Renal pelvis (tissue), 4 donors: Measurements from ENCODE around the gene ANK3. TPM values are rescaled to one million over a fixed set of nuclear protein-coding genes. Genes with fewer than 3 reads are reported as not detected.

Source experiments
- DNase-seq: peaks from one replicate; pipeline ENCODE4 v3.0.0-alpha.2; 2013
- polyA plus RNA-seq, 3 donors: library from polyadenylated mRNA; unstranded; fragments of 120-200 nt; gene quantifications; one replicate each; pipeline ENCODE4 v1.2.1, GENCODE V29; 2013; ENCODE audit not compliant: insufficient read length in 3 of 3

Gene ANK3
- polyA plus RNA-seq, 3 donors = 136 to 183 (median 153) TPM

DNA sequence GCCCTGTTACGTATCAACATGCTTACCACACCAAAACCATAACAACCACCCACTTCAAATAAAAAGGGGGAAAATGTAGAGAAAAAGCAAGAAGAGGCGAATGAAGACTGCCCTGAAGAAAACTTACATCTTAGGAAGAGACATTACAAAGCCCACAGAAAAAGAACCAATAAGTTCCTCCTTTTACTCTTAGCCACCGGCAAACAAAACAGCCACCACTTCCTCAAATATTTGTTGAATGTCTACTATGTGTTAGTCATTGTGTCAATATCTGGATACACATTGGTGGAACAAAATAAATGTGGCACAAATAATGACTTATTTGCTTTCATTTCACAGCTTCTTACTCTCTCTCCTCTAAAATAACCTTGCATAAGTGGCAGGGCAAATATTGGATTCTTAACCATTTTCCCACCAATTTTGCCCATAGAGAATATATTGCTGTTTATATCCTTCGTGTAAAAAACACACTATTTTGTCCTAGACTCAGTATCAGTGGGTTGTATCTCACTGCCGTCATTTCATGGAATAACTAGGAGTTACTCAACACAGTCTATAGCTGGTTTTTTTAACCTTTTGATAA, 106.8 kb downstream of the ANK3 start:
- no peak for DNase-seq

DNA sequence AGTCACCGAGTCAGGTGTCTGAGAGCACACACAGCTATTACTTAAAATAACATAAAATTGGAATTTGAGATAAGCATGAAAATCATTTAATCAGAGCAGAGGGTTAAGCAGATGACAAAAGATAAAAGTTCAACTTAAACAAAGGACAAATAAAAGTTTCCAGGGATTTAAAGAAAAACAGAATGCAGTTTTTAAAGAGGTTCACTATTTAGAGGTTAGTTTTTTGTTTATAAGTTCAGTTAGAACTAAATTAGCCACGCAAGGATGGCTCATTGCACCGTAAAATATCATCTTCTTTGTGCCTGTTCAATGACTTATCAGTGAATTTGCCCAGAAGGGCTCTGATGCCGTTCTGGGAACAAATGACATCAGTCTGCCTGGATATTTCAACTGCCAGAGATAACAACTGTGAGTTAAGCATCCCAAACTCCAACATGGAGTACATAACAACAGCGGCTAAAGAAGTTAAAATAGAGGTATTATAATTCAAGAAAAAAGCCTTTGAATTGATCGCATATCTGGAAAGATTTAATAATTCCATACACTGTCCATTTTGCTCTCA, 107.8 kb downstream of the ANK3 start:
- no peak for DNase-seq

DNA sequence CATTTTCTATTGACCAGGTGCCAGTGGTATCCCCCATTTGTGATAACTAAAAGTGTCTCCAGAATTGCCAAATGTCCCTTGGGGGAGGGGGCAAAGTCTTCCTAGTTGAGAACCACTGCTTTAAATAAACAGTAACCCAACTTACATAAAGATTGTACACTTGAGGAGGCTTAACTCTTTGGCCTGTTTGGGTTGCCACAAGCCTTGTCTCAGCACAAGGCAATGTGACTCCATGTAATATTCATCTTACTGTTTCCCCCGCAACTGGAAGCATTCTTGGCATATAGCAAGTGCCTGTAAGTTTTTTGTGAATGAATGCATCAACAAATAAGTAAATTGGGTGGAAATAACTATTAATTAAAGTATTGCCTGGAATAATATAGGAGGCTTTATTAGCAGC, 108.3 kb downstream of the ANK3 start:
- DNase-seq = no peak

DNA sequence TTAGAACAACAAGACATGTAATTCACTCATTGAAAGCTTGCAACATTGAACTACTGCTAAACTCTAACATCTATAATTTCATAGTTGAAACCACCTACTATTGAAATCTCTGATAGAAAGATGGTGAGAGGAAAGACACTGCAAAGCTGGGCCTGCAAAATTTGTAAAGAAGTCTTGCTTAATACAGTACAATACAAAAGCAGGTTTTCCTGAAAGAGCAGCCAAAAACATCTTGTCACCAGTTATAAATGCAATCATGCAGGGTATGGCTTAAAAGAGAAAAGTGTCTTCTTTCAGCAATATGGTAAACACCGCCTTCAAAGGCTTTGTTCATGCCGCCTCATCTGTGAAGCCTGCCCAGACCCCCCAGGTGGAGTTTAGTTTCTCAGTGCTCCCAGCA, 109.2 kb downstream of the ANK3 start:
- DNase-seq = no peak

DNA sequence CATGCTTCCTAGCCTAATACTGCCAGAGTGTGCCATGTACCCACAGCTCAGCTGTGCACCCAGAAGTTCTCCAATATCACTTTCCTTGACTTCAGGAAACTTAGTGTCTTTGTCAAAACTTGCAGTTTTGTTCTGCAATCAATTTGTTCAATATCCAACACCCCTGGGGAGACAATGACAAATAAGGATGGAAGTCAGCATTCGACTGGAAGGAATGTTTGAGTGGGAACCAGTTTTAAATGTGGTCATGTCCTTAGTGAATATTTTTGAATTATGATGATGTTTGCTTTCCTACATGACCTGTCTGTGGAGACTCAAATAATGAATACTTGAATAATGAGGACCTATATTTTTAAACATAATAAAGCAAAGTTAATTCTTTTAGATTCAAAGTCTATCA, 112.0 kb downstream of the ANK3 start:
- no peak for DNase-seq

DNA sequence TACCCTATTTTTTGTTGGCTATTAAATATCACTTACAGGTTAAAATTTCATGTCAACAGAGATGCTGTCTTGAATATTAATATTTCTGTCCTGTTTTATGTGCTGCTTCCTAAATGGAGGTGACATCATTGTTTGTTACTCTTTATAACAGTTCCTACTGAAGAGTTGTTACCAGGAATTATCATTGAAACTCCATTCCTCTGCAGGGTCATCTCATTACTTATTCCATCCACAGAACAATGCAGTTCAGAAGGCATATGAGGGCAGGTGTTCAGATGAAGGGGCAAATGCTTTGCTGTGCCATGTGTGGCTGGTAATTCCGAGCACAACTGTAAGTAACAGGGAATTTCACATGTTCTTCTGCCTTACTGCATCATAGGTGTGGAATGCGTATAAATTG, 113.4 kb downstream of the ANK3 start:
- DNase-seq = no peak

DNA sequence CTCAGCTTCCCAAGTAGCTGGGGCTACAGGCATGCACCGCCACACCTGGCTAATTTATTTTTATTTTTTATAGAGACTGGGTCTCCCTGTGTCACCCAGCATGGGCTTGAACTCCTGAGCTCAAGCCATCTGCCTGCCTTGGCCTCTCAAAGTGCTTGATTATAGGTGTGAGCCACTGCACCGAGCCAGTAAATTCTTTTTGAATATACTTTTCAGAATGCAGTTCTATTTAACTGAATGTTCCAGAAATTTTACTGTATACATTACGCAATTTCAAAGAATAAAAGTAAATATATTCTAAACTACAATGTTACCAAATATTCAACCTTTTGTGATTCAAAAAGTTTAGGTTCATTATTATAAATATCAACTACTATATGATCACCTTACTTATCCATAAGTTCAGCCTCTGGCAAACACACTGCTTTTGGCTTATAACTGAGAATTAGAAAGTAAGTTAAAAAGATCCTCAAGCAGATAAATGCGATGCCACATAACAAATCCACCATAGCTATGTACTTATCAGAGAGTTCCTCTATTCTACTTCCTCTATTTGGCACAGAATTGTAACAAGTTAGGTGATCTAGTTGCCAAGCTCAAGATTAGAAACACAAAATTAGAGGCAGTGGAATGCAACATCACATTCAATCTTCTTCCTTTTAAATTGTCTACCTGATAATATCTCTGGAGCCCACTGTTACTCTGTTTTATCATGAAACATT, 118.2 kb downstream of the ANK3 start:
- DNase-seq = no peak

DNA sequence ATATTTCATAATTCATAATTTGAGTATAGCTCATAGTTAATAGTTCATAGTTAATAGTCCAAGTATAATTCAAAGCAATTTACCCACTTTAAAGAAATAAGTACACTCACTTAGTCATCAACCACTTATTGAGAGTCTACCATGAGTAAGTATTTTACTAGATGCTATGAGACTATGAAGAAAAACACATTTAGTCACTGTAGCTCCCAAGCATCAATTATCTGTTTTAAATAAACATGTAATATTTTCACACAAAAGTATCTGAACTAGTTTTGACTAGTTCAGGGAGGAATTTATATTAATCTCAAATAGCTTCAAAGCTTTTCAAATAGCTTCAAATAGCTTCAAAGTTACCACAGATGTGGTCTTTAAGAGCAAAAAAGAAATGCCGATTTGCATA, 119.2 kb downstream of the ANK3 start:
- DNase-seq = no peak

DNA sequence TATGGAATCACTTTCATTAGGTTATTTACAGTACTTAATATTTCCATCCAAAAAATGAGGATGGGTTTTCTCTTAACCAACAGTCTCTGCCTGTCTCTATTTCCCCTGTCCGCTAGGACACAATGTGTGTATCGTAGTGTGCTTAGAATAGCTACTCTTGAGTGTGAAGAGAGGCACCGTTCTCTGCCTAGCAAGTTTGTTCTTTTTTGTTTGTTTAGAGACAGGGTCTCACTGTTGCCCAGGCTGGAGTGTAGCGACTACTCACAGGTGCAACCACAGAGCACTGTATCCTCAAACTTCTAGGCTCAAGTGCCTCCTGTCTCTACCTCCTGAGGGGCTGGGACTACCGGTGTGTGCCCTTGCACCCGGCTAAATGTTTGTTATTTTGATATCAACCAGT, 121.9 kb downstream of the ANK3 start:
- DNase-seq = no peak

DNA sequence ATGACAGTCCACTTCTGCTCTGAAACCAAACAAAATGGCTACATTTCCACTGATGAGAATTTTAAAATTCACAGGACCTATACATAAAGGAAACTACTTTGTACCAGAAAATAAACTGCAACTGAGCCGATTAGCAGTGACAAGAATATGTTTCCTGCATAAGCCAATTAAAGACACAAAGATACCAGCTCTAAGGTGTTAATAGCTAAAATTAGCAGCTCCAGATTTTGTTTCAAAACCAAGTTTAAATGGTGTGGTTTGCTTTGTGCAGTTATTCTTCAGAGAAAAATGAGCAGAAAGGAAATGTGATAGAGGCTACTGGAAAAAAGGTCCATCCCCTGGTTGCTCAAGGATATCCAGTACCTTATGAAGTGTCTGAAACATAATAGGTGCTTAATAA, 123.2 kb downstream of the ANK3 start:
- no peak for DNase-seq

DNA sequence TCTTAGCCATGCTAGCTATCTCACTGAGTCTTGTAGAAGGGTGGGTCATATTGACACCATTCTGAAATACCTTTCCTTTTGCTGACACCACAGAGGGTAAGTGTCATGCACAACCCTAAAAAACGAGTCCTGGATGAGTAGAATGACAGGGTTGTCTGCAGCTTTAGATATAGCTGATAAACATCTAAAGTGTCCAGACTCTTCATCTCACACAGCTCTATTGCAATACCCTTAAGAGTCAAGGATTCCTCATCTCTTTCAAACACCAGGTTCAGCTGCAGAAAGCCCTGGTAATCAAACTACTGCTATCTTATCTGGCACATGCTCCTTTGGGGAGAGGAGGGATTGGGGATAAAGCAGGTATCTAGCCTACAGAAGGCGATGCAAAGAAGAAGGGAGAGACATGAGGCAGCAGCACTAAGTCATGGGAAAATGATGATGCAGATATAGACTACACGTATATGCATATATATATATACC, 127.0 kb downstream of the ANK3 start:
- no peak for DNase-seq

DNA sequence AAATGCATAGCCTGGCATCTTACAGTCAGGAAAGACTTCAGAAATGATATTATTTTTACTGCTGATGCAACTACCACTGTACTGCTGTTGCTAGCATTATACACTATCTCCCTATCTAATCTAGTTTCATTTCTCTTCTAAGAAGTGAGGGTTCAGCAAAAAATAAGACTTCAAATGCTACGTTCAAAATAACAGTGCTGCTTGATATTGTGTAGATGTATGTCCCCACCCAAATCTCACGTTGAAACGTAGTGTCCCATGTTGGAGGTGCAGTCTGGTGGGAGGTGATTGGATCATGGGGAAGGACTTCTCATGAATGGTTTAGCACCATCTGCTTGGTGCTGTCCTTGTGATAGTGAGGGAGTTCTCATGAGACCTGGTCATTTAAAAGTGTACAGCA, 129.4 kb downstream of the ANK3 start:
- DNase-seq = no peak

DNA sequence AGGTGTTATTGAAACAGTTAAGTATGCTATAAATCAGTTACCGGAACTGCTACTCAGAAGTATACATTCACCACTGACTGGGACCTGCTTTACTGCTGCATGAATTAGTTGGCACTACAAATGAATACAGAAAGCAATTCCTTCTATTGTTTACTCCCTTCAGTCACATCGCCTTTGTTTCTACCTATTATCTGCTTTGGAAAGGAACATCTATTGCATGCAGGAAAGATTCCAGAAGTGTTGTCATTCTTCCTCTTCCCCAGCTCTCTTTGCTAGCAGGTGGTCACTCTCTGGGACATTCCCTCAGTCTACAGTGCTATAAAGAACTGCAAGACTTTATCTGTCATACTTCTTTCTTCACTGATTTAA, 131.3 kb downstream of the ANK3 start:
- no peak for DNase-seq

DNA sequence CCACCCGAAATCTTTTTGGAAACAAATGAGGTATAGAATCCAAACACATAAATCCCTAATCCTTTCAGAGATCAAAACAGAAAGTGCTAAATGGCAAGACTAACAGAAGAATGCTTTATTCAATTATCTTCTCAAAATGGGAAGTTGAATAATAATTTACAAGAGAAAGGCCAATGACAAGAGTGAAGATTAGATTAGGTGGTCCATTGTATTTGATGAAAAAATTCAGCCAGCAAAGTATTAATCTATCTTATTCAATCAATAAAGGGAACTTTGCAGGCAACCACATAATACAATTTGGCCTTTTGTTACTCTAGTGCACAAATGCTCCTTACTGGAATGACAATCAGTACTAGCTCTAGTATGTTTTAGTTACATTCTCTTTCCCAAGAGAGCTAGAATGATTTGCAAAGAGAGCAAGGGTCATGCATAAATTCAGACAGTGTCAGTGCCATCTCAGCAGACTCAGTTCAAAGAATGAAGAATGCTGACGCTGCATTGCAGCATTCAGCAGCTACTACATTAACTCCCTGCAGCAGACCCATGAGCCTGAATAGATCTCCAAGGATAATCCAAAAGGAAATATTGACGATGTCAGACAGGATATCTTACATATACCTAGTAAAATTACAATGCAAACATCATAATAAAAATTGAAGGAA, 131.8 kb downstream of the ANK3 start:
- peak; percentile 41 for DNase-seq

DNA sequence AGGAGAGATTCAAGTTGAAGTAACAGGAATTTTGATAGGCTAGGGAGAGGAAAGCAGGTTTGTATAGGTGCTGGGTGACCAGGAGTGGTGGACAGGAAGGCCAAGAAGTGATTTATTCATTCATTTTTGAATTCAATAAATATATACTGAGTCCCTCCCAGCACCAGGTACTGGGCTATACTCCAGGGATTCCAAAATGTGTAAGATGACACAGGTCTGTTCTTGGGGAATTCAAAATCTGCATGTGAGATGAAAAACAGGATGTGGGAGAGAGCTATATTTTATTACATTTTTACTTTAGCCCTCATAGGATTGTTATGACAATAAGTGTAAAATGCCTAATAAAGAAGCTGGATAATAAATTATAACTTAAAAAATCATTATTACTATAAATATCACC, 134.9 kb downstream of the ANK3 start:
- DNase-seq = no peak

DNA sequence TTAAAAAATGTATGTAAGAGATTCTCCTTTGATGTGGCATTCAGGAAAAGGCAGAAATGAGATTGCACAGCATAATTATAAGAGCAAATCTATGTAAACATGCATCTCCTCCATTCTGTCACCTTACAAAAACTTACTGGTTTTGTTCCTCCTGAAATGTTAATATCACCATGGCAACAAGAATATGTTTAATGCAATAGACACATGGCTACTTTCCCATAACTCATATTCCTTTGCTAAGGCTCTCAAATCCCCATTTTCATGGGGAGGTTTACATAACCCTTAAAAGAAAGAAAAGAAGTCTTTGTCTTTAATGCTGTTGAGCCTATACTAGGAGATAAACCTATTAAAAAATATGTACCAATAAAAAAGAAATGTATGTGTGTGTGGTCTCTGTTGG, 136.2 kb downstream of the ANK3 start:
- no peak for DNase-seq

DNA sequence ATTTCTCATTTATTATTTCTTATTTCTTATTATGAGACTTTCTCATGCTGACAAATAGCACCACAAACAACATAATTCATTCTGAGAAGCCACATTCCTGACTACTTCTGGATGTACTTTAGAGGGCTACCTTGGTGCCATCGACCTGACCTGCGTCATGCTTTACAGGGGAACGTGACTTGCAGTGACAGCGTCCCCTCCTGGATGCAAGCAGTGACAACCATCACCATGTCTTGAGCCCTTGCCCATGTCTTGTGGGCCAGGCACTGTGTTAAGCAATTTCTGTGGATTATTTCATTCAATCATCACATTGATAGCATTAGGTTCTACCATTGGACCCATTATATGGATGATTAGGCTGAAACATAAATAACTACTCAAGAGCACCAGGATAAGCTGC, 137.0 kb downstream of the ANK3 start:
- no peak for DNase-seq

DNA sequence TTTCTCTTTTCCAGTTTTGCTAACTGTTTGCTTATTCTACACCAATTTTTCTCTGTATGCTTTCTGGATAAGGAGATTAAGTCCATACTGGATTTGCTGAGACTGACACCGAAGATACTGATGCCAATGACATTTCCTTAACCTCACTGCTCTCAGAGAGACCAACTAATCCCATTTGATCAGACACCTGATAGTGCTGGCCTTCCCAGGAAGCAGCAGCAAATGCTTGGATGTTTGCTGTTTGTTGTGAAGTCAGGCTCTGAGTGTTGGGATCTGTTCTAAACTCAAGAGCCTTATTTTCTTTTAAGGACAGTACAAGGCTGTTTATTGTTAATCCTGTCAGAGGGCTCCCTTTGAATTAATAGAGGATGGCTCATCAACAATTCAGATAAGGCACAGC, 143.3 kb downstream of the ANK3 start:
- DNase-seq = no peak

DNA sequence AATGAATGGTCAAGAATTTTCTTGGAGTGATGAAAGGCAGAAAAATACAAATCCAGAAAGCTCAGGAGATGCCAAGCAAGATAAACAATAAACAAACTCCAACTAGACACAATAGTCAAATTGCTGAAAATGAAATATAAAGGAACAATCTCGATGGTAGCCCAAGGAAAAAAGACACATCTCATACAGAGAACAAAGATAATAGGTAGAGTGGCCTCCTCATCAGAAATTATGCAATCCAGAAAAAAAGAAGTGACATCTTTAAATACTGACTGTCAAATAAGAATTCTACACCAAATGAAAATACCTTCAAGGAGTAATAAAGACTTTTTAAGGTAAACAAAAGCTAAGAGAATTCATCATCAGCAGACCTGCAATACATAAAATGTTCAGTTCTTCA, 150.4 kb downstream of the ANK3 start:
- DNase-seq = no peak

DNA sequence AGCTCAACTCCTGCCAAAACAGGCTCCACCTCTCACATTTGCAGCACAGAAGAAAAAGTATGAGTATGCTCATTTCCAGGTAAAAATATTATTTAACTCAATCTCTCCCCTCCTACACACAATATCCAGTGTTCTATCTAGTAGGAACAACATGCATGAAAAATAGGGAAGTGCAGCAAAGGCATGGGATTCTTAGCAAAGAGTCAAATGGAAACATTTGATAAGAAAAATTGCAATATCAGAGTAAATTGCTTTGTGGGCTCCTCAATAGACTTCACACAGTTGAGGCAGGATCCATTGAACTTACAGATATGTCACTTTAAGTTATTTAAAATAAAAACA, 150.9 kb downstream of the ANK3 start:
- no peak for DNase-seq

DNA sequence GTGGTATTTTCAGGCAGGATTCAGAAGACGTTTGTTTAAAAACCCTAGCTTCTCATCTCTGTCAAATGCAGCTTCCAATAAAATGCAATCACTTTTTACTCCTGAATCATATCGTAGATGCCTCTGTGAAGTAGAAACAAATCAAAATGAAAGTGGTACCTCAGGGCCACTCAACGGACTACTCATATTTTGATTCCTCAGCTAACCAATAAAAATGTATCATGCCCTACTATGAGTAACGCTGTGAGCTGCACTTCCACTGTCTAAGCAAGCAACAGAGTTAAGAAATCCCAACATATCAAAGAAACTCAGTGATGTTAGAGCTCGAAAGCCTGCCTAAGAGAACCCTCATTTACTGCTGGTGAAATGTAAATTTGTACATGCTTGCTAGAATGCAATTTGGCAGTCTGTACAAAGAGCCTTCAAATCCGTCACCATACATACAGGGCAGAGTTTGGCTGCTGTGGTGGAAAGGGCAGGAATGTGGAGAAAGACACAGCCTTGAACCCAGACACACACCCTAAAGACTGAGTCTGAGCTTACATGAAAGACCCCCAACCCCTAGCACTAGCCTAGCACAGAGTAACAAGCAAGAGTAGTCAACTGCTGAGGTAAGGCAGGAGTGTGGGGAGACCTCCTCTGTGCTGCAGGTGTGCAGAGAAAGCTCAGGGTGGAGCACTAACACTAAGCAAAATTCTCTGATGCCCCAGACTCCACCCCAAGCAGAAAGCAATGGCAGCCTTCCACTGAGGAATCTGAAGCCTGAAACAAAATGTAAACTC, 151.5 kb downstream of the ANK3 start:
- DNase-seq = no peak

DNA sequence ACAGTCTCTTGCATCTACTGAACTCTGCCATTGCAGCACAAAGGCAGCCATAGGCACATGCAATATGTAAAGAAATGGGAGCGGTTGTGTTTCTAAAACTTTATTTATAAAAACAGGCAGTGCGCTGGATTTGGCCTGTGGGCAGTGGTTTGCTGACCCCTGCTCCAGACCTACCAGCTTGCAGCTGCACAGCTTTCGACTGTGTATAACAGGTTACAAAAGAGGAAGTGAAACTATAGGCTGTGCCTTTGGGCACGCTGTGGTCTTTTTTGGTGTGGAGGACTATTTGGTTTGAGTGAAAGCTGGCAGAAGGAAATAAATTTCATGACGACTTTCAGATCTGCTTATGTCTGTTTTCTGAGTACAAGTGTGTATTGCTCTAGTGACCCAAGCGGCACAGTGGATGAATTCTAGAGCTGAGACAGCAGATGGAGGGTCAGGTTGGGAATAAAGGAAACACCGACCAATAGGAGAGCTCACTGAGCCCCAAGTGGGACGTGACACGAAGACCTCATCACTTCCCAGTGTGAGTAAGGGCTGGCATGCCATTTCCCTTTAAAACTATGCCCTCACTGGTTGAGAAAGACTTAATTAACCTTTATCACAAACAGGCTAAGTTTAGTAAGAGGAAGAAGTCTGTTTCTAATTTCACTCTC, 152.7 kb downstream of the ANK3 start:
- DNase-seq = no peak
